HG03175 (cell line): ENCODE results near the gene FJX1.
A peak's percentile ranks its signal among the peaks of the same experiment; 100 is the strongest.

ENCODE experiments used
- ATAC-seq: cut with Tn5 transposase; IDR thresholded peaks from one replicate; pipeline ENCODE4 v1.9.1; 2021; ENCODE audit warnings: mild to moderate bottlenecking, moderate library complexity; ENCODE audit not compliant: unreplicated experiment

The FJX1 gene

GRCh38 chr11:35605706-35606105 lies 12.6 kb upstream of the FJX1 start:
- ATAC-seq: no peak

GRCh38 chr11:35606206-35606605 lies 12.1 kb upstream of the FJX1 start:
- no peak for ATAC-seq

DNA sequence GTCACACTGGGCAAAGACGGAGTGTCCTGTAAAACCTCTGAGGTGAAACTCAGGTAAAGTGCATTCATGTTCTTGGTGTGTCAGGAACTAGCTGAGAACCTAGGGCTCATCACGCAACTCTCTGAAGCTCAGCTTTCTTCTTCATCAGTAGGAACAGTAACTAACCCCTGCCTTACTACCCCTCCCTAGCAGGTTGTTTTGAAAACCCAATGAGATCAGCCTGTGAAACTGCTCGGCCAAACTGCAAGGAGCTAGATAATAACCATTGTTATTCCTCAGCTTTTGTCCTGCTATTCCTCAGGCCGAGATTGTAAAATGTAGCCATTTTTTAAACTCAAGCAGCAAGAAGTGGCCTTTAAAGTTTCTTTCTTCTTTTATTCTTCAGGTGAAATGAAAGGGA lies 9.8 kb upstream of the FJX1 start:
- ATAC-seq: no peak

DNA sequence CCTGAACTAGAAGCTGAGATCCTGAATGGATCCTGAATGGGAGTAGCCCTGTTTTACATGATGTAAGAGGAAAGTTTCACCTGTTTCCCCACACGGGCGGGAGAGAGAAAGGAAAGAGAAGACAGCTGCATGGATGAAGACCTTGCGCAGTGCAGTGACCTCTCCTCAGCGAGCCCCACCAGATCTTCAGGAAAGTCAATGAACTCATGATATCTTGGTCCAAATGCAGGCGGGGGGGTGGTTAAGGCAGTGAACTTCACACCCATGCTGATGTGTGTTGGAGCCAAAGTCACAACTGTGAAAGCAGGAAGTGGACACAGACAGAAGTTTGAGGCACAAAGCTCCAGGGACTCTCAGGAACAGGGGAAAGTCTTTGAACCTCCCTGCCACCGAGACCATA lies 8.6 kb upstream of the FJX1 start:
- no peak for ATAC-seq

- no peak for ATAC-seq
Observed at GRCh38 chr11:35610631-35611030, 7.6 kb upstream of the FJX1 start.

GRCh38 chr11:35611741-35612140 lies 6.5 kb upstream of the FJX1 start:
- no peak for ATAC-seq

DNA sequence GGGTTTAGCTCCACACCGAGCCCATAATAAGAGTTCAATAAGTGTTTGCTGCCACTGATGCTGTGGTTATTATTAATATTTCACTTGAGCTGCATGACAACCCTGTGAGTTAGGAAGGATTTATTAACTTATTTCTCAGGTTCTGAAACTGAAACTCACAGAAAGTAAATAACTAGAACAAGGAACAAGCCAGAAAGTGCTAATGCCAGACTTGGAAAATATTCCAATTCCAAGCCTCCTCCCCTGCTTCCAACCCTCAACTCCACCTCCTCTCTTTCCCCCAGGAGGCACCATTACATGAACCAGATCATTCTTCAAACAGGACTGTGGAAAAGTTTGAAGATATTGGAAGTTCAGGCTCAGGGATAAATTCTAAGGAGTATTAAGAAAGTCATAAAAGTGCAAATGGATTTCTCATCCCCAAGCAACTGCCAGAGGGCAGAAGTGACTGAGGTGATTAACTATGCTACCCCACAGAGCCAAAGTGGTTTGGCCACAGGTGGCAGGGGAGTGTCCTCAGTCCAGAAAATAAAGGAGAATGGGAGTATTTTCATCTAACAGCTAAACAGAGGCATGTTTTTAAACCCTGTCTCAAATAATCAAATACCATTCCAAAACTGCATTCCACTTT lies 3.2 kb upstream of the FJX1 start:
- ATAC-seq: no peak

DNA sequence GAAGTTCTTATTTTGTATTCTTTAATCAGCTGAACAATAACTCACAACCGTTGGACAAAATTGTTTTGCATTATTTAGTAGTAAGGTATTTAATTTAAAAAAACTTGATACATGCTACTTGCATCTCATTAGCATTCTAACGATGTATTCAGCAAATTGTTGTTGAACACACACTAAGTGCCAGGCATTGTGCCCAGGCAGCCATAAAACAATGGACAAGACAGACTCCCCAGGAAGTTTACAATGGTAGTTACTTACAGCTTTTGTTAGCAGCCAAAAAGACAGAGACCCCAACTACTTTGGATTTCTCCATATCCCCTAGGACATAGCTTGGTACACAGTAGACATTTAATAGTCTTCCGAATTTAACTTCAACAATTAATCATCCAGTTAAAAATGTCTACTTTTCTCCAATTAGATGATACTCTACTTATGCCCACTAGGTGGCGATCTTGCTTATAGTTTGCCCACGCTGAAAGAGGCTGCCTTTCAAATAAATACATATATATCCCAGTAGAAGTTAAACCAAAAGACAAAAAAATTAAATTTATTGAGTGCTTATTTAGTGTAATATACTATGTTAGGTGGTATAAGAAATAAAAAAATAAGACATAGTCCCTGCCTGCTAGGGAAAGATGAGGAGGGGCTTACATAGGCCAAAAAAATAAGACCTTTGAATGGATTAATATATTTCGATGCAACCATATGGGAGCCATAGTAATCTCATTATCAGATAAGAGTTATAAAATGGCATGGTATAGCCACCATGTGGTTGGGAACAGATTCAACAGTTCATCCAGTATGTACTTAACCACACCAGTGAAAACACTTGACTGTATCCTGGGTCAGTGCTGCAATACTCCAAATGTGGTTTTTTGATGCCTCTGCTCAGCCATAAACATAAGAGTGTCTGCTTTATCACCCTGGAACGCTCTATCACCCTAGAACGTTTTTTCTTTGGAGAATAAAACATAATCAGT lies 2.0 kb upstream of the FJX1 start:
- no peak for ATAC-seq

GRCh38 chr11:35617316-35617686 lies 959 bp upstream of the FJX1 start:
- ATAC-seq: no peak

DNA sequence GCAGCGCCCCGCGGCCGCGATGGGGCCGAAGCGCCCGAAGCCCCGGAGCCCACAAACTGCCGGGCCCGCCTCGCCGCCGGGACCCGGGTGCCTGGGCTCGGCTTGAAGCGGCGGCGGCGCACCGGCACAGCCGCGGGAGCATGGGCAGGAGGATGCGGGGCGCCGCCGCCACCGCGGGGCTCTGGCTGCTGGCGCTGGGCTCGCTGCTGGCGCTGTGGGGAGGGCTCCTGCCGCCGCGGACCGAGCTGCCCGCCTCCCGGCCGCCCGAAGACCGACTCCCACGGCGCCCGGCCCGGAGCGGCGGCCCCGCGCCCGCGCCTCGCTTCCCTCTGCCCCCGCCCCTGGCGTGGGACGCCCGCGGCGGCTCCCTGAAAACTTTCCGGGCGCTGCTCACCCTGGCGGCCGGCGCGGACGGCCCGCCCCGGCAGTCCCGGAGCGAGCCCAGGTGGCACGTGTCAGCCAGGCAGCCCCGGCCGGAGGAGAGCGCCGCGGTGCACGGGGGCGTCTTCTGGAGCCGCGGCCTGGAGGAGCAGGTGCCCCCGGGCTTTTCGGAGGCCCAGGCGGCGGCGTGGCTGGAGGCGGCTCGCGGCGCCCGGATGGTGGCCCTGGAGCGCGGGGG lies 346 bp downstream of the FJX1 start:
- ATAC-seq: peak; percentile 47

DNA sequence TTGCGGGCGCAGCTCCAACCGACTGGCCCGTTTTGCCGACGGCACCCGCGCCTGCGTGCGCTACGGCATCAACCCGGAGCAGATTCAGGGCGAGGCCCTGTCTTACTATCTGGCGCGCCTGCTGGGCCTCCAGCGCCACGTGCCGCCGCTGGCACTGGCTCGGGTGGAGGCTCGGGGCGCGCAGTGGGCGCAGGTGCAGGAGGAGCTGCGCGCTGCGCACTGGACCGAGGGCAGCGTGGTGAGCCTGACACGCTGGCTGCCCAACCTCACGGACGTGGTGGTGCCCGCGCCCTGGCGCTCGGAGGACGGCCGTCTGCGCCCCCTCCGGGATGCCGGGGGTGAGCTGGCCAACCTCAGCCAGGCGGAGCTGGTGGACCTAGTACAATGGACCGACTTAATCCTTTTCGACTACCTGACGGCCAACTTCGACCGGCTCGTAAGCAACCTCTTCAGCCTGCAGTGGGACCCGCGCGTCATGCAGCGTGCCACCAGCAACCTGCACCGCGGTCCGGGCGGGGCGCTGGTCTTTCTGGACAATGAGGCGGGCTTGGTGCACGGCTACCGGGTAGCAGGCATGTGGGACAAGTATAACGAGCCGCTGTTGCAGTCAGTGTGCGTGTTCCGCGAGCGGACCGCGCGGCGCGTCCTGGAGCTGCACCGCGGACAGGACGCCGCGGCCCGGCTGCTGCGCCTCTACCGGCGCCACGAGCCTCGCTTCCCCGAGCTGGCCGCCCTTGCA lies 1.0 kb downstream of the FJX1 start:
- peak; percentile 39 for ATAC-seq

GRCh38 chr11:35619855-35620640 lies 1.8 kb downstream of the FJX1 start:
- no peak for ATAC-seq

GRCh38 chr11:35620795-35621194 lies 2.5 kb downstream of the FJX1 start:
- no peak for ATAC-seq

GRCh38 chr11:35621620-35622019 lies 3.4 kb downstream of the FJX1 start:
- ATAC-seq: no peak

GRCh38 chr11:35622070-35622469 lies 3.8 kb downstream of the FJX1 start:
- no peak for ATAC-seq

DNA sequence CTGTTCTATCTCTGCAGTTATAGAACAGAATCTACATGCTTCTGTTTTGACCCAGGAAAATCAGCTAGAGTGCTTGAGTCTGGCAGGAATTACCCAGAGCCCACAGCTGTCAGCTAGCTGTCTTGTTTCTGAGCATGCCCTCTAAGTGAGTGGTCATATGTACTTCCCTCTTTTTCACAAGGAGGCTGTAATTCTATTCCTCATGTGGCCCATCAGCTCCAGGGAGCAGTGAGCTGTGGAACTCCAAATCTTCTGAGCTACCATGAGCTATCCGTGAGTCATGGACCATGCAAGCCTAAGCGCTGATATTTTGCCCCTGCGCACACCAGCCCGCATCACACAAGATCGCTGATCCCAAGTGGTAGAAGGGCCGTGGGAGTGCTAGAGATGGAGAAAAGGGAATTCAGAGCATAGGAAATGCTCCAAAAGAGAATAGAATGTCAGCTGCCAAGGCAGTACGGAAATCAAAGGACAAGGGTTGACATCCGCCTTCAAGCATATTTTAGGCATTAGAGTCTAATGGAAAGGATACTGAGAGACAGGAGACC lies 5.4 kb downstream of the FJX1 start:
- no peak for ATAC-seq

- ATAC-seq: no peak
Observed at GRCh38 chr11:35624316-35624715, 6.1 kb downstream of the FJX1 start.

- no peak for ATAC-seq
Observed at GRCh38 chr11:35624781-35625180, 6.5 kb downstream of the FJX1 start.

DNA sequence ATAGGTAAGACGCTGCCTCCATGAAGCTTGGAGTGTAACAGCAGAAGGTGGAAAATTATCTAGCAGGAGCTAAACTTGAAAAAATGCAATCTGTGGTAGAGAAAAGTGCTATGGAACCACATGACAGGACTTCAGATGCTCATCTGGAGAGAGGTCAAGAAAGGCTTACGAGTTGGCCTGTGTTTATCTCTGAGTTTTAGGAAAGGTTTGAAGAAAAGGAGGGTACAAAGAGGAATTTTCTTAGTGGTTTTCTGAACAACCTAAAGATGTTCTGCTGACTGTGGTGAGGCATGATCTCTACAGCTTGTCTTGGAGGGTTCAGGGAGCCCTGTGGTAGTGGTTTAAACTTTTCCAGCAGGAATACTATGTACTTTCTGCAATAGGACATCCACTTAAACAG lies 8.2 kb downstream of the FJX1 start:
- ATAC-seq: no peak

DNA sequence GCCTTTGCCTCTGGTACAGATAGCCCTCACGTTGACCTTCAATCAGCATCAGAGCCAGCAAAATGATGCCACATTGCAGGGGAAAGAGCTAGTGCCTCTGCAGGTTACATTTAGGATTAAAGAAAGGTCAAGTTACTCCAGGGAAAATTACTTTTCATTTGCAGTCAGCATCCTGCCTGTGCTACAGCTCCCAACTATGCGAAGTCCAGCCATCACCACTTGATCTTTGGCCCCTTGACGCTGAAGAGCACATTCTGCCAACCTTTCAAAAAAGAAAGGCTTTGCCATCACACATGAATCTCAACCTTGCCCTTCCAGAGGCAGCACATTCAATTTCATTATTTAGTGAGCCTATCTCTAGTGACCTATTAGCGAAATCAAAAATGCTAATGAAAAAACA lies 11.3 kb downstream of the FJX1 start:
- no peak for ATAC-seq
